RWPE1 (cell line): ENCODE measurements around the gene GSAP.

Experiments used
- CTCF ChIA-PET: fragments of 350-600 bp; sonication (Branson Sonifier 250); formaldehyde crosslinking; extraction: SDS; loops from one replicate; lab custom pipeline; 2021; lab: Yijun Ruan, JAX
- POLR2A ChIA-PET: fragments of 400-600 bp; formaldehyde crosslinking; extraction: SDS; loops from one replicate; lab custom pipeline; 2020; ENCODE audit warnings: antibody characterized with exemption; ENCODE audit not compliant: low non-redundant PET; lab: Yijun Ruan, JAX
- DNase-seq: peaks from one replicate; pipeline ENCODE4 v3.0.0; 2012; ENCODE audit warnings: low spot score
- H3K27ac ChIP-seq: fragments of 450-650 bp; 2 replicates; pipeline ENCODE4 v1.5.1; 2017
- TF ChIP-seq, protein P1 (sequence below): fragments of 450-650 bp; conservative IDR thresholded peaks from 2 replicates; pipeline ENCODE4 v1.5.1; 2017; ENCODE audit warnings: low read depth, mild to moderate bottlenecking

Gene GSAP

GRCh38 chr7:77265666-77266065 lies 150.5 kb downstream of the GSAP start:
- TF ChIP-seq, protein P1, sequence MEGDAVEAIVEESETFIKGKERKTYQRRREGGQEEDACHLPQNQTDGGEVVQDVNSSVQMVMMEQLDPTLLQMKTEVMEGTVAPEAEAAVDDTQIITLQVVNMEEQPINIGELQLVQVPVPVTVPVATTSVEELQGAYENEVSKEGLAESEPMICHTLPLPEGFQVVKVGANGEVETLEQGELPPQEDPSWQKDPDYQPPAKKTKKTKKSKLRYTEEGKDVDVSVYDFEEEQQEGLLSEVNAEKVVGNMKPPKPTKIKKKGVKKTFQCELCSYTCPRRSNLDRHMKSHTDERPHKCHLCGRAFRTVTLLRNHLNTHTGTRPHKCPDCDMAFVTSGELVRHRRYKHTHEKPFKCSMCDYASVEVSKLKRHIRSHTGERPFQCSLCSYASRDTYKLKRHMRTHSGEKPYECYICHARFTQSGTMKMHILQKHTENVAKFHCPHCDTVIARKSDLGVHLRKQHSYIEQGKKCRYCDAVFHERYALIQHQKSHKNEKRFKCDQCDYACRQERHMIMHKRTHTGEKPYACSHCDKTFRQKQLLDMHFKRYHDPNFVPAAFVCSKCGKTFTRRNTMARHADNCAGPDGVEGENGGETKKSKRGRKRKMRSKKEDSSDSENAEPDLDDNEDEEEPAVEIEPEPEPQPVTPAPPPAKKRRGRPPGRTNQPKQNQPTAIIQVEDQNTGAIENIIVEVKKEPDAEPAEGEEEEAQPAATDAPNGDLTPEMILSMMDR: no peak
- CTCF ChIA-PET: interaction anchor here (1.0 kb wide), 1 partner anchor 17 kb away, joined by 3 read pairs; no protein-coding TSS in a partner anchor
- H3K27ac ChIP-seq: no peak overlapping the region
- DNase-seq: no peak
- POLR2A ChIA-PET: no interaction called here

DNA sequence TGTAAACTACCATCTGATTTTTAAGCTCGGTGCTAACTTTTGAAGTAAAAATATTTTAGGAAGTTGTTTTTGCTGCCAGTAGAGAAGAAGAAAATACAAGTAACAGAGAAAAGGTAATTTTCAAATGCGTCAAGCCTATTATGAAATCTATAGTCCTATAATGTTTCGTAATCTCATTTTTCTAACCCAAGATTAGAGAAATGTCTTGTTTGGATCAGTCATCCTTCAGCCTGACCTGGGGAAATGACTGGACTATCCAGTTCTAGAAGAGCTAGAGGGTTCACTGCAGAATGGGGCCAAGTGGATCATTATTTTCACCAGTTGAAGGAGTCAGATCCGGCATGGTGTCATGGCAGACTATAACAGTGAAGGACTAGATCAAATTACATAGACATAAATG lies 153.8 kb downstream of the GSAP start:
- DNase-seq: no peak
- H3K27ac ChIP-seq: no peak overlapping the region
- ChIA-PET CTCF (interaction anchor here (1.1 kb wide), 1 partner anchor 15 kb away, joined by 3 read pairs; no protein-coding TSS in a partner anchor), POLR2A (no interaction called here)
- TF ChIP-seq, protein P1: no peak
